Anterior cingulate cortex (tissue), 58 donors: ENCODE measurements around the gene OLFML2B.
"Not testable (repeated sequence)": the region's sequence is repeated elsewhere in the genome, so short reads cannot be mapped to it uniquely, and the experiment has no call there.

Experiments used
- DNase-seq, 58 donors: peaks; one replicate each; lab custom pipeline; 2025; lab: John Stamatoyannopoulos, UW

The OLFML2B gene

GRCh38 chr1:162038624-162039023, 15.0 kb upstream of the OLFML2B start:
- DNase-seq, result no peak

DNA sequence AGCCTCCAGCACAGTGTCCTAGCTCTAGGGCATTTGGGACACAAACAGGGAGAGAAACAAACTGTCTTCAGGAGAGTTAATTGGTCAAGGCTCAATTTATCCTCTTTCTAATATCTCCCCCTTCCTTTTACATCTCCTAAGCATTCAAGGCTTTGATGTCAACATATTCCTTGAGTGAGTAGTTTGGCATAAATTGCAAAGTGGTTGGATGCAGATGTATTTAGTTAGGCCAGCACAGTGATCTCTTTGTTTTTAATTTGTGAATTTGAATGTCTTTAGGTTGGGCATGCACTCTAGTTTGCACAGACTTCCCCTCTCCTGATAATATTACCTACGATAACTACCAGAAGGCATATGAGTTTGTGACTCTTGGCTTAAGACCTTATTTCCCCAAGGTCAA, 12.5 kb upstream of the OLFML2B start:
- DNase-seq, result no peak

- DNase-seq, result no peak
Measured at GRCh38 chr1:162035241-162035640, 11.6 kb upstream of the OLFML2B start.

GRCh38 chr1:162033428-162033827, 9.8 kb upstream of the OLFML2B start:
- DNase-seq, result peak in 37 of 58 donors; percentile 10 to 72 (median 31)

DNA sequence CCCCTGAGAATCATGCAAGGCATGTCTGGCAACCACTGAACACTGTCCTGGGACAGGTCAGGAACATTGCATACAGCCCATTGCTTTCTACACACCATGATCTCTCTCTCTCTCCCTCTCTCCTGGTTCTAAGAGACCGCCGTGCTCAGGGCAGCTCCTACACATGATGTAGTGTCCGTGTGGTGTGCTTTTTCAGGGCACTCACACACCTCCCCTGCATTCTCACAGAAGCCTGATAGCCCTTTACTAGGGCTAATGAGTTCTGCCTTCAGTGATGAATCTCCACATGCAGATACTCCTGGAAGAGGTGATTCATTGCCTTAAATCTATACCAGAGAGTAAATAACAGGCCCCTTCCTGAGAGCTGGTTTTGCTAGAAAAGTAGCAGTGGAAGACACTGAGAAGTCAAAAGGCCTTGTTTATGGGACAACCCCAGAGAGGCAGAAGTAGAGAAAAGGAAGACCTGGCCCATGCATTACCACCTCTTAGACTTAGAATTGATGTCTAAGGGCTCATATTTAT, 7.2 kb upstream of the OLFML2B start:
- no peak for DNase-seq

DNA sequence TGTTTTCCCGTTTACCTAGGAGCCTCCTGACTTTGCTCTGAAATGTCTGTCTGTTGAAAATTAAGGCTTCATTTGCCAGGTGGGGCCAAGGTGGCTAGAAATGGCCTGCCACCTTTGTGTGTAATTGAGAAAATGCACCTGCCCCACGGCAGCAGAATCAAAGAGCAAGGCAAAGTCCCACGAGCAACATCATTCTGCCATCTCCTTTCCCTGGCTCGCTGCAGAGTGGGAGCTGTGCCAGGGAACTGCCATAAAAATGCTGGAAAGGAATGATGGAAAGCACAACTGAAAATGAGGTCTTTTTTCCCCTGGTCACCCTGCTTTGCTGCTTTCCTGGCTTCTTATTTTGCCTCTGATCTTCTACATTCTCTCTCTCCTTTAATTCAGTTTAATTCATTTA, 5.5 kb upstream of the OLFML2B start:
- no peak for DNase-seq

DNA sequence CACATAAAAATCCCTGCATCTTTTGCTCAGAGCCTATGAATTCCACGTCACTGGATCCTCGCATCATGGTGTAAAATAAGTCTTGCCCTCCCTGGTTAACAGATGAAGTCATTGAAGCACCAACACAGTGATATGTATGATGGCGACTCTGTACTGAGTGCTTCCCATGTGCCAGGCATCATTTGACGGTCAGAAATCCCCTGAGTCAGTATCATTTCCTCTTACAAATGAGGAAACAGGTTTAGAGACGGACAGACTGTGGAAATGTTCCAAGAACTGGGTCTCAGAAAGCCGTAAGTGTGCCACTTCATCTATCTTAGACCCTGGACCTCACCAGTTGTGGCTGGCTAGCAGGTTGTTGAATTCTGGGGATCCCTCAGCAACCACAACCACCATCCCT, 5.1 kb upstream of the OLFML2B start:
- DNase-seq, result peak in 3 of 58 donors; percentile 10 to 15 (median 13)

GRCh38 chr1:162026881-162027280, 3.2 kb upstream of the OLFML2B start:
- DNase-seq, result no peak

DNA sequence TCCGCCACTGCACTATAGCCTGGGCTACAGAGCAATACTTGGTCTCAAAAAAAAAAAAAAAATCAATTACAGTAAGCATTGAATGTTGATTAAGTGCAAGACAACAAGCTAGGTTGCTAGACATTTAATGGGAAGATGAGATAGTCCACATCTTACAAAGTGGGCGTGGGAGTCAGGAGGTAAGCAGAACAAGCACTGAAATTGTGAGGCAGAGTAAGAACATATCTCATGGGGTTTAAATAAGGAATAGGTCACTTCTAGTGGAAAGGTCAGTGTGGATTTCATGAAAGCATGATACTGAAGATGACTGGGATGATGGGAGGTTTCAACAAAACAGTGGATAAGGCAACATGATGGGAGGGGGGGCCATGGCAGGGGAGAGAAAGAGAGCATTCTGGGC, 1.9 kb upstream of the OLFML2B start:
- no peak for DNase-seq

DNA sequence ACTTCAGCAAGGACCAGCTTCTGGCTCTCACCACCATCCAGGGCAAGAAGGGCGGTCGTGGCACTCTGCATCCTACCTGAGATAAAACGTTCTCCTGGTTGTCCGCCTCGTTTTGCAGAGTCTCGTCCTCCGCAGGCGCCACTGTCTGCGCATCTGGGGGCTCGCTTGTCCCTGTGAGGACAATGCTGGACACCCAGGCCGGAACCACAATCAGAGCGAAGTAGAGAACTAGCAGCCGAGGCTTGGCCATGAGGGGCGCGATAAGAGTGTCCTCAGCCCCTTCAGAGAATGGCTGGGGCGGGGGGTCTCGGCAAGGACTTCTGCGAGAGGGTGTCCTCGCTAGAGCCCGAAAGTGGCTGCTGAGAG, 505 bp downstream of the OLFML2B start:
- DNase-seq, result no peak

- no peak for DNase-seq
Measured at GRCh38 chr1:162022626-162023025, 1.0 kb downstream of the OLFML2B start.

GRCh38 chr1:162021124-162021523, 2.5 kb downstream of the OLFML2B start:
- DNase-seq, result no peak

DNA sequence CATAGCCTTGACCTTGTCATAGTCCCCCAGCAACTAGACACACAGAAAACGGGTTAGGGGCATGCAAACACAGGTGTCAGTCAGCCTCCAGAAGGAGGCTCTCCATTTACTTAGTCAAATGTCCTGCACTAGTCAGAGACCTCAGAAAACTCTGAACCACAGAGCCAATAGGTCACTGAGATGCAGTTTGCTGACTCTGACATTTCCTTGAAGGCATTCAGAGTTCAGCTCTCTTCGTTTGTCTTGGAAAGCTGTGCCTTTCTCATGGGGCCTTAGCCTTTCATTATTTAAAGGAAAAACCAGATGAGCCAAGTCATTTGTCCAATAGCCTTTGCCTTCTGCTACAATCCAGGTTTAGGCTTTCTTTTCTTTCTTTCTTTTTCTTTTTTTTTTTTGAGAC, 3.5 kb downstream of the OLFML2B start:
- no peak for DNase-seq

DNA sequence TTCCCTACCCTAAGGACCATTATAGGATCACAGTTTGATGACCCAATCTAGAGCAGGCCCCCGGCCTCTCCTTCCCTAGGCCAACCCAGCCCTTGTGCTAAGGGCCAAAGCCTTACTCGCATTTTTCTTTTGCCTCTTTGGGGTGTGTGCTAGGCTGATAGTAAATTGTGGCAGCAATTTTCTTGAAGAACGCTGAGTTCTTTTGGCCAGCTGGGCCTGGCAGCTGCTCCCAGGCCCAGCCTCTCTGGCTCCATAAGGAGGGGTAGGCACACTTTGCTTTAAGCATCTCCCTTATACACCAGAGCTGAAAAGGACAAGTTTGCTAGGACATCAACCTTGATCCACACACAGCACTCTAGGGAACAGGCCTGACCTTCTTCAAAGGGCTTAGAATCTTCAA, 4.2 kb downstream of the OLFML2B start:
- DNase-seq, result no peak

GRCh38 chr1:162019006-162019405, 4.7 kb downstream of the OLFML2B start:
- DNase-seq, result peak in 1 of 58 donors; percentile 42

- DNase-seq, result no peak
Measured at GRCh38 chr1:162018418-162018817, 5.3 kb downstream of the OLFML2B start.

DNA sequence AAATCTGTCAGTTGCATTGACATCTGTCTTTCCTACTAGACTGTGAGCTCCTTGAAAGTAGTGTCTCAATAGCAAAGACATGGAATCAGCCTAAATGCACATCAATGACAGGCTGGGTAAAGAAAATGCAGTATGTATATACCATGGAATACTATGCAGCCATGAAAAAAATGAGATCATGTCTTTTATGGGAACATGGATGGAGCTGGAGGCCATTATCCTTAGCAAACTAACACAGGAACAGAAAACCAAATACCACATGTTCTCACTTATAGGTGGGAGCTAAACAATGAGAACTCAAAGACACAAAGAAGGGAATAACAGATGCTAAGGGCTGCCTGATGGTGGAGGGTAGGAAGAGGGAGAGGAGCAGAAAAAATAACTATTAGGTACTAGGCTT, 5.9 kb downstream of the OLFML2B start:
- DNase-seq, result not testable (repeated sequence)

- no peak for DNase-seq
Measured at GRCh38 chr1:162016631-162017030, 7.0 kb downstream of the OLFML2B start.

GRCh38 chr1:162015196-162015595, 8.5 kb downstream of the OLFML2B start:
- DNase-seq, result no peak

DNA sequence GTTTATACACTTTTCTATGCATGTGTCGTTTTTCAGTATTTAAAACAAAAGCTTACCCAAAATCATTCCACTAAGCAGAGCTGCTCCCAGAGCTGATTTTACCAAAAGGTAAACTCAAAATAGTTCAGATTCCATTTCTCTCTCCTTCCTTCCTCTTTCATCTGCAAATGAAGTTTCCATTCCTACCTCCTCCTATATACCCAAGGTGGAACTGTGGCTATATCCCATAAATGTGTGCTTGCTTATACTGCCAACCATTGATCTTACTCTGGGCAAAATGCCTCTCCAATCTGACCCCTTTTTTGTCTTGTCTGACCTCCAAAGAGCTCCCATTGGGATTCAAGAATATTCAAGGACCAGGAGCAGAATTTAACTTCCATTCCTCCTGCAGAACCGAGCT, 9.5 kb downstream of the OLFML2B start:
- DNase-seq, result no peak

DNA sequence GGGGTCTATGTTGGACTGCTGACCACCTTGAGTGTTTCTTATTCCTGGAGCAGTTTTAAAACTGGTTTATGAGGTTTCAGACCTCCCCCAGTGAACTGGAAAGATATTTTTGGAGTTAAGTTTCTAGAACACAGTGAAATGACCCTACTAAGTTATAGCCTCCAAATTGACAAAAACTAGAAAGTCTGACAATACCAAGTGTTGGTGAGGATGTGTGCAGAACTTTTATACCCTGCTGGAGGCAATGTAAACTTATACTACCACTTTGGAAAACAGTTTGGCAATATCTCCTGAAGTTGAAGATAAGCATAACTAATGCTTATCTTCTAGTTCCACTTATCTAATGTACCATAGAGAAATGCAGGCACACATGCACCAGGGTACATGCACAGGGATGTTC, 10.4 kb downstream of the OLFML2B start:
- DNase-seq, result no peak

DNA sequence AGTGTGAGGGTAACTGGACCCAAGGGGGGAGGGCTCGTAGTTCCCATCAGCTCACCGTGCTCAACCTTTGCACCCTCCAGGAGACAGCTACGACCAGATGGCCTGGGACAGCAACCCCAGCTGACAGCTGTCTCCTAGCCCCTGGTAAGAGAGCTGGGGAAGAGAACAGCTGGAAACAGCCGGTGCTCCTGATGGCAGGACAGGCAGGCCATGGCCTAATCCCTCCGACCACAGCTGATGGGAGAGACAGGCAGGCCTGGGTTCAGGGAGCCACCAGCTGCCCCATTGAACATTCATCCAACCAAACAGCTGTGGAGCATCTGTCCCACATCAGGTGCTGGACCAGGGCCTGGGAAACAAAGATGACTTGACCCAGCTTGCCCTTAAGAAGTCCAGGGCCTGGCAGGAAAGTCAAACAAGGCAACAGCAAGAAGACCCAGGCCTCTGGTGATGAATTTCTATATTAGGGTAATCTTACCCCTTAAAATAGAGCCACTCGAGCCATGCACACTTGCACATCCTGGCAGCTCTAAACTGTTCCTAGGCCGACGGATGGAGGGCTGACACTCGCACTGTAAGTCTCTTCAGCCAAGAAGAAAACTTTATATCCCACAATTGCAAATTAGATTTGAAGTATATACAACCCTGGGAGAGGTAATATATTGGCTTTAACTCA, 12.2 kb downstream of the OLFML2B start:
- no peak for DNase-seq

- DNase-seq, result no peak
Measured at GRCh38 chr1:162010175-162010506, 13.5 kb downstream of the OLFML2B start.
